ENCODE data around the gene SUSD2. TPM values are rescaled to one million over a fixed set of nuclear protein-coding genes. Genes with fewer than 3 reads are reported as not detected.
A peak's percentile ranks its signal among the peaks of the same experiment; 100 is the strongest.

Gene SUSD2
- total RNA-seq, 1 donor, result 0.72 TPM

GRCh38 chr22:24231706-24232105, 50.4 kb downstream of the SUSD2 start:
- H3K27me3 ChIP-seq (ENCODE audit: insufficient read depth, low read length), result no peaks in the 10 kb centered on the region
- H3K9me3 ChIP-seq (ENCODE audit: low read depth, low read length), result no peaks in the 10 kb centered on the region
- H3K36me3 ChIP-seq (ENCODE audit: insufficient read depth, low read length), result peaks cover 4% of the 10 kb centered on the region
- no peak overlapping the region for H3K4me3 ChIP-seq (ENCODE audit: insufficient read depth, low read length)
- DNase-seq (ENCODE audit: insufficient read length, low spot score, missing footprints), result peak; percentile 69
- no peaks in the 10 kb centered on the region for H4K20me1 ChIP-seq (ENCODE audit: insufficient read depth, low read length)
- no peak overlapping the region for H2AFZ ChIP-seq (ENCODE audit: low read length)
- H3K4me1 ChIP-seq (ENCODE audit: insufficient read depth, low read length), result no peaks in the 10 kb centered on the region
- TF ChIP-seq CTCF (IDR thresholded peaks at IDR 0.05; ENCODE audit: extremely low read depth, low read depth, low read length), result no peak
- no peak overlapping the region for H3K27ac ChIP-seq (ENCODE audit: low read depth, low read length)
- no peaks in the 10 kb centered on the region for H3K79me2 ChIP-seq (ENCODE audit: insufficient read depth, low read length)
- H3K4me2 ChIP-seq (ENCODE audit: insufficient read depth, low read length), result no peak overlapping the region

- H3K79me2 ChIP-seq (ENCODE audit: insufficient read depth, low read length), result no peaks in the 10 kb centered on the region
Observed at GRCh38 chr22:24232124-24232523, 50.8 kb downstream of the SUSD2 start.

GRCh38 chr22:24232725-24233124, 51.4 kb downstream of the SUSD2 start:
- peak; percentile 9 for DNase-seq (ENCODE audit: insufficient read length, low spot score, missing footprints)
- Histone ChIP-seq H3K9me3 (ENCODE audit: low read depth, low read length) (no peaks in the 10 kb centered on the region), H3K4me2 (ENCODE audit: insufficient read depth, low read length) (no peak overlapping the region), H3K4me3 (ENCODE audit: insufficient read depth, low read length) (no peak overlapping the region), H4K20me1 (ENCODE audit: insufficient read depth, low read length) (no peaks in the 10 kb centered on the region), H3K79me2 (ENCODE audit: insufficient read depth, low read length) (no peaks in the 10 kb centered on the region), H3K27ac (ENCODE audit: low read depth, low read length) (no peak overlapping the region), H3K36me3 (ENCODE audit: insufficient read depth, low read length) (peaks cover 4% of the 10 kb centered on the region), H2AFZ (ENCODE audit: low read length) (no peak overlapping the region), H3K27me3 (ENCODE audit: insufficient read depth, low read length) (no peaks in the 10 kb centered on the region), H3K4me1 (ENCODE audit: insufficient read depth, low read length) (no peaks in the 10 kb centered on the region)
- no peak for TF ChIP-seq CTCF (IDR thresholded peaks at IDR 0.05; ENCODE audit: extremely low read depth, low read depth, low read length)

More at GRCh38 chr22:24232124-24232523, 50.8 kb downstream of the SUSD2 start:
- H4K20me1 ChIP-seq (ENCODE audit: insufficient read depth, low read length), result no peaks in the 10 kb centered on the region
- no peak for TF ChIP-seq CTCF (IDR thresholded peaks at IDR 0.05; ENCODE audit: extremely low read depth, low read depth, low read length)
- no peak overlapping the region for H3K27ac ChIP-seq (ENCODE audit: low read depth, low read length)
- H3K27me3 ChIP-seq (ENCODE audit: insufficient read depth, low read length), result no peaks in the 10 kb centered on the region
- H3K4me1 ChIP-seq (ENCODE audit: insufficient read depth, low read length), result no peaks in the 10 kb centered on the region
- no peak overlapping the region for H3K4me2 ChIP-seq (ENCODE audit: insufficient read depth, low read length)
- no peak overlapping the region for H3K4me3 ChIP-seq (ENCODE audit: insufficient read depth, low read length)
- DNase-seq (ENCODE audit: insufficient read length, low spot score, missing footprints), result peak; percentile 2
- H2AFZ ChIP-seq (ENCODE audit: low read length), result no peak overlapping the region
- H3K9me3 ChIP-seq (ENCODE audit: low read depth, low read length), result no peaks in the 10 kb centered on the region
- peaks cover 4% of the 10 kb centered on the region for H3K36me3 ChIP-seq (ENCODE audit: insufficient read depth, low read length)

GRCh38 chr22:24233235-24233634, 51.9 kb downstream of the SUSD2 start:
- Histone ChIP-seq H3K27me3 (ENCODE audit: insufficient read depth, low read length) (no peaks in the 10 kb centered on the region), H2AFZ (ENCODE audit: low read length) (no peak overlapping the region), H3K36me3 (ENCODE audit: insufficient read depth, low read length) (peaks cover 4% of the 10 kb centered on the region), H3K79me2 (ENCODE audit: insufficient read depth, low read length) (no peaks in the 10 kb centered on the region), H3K9me3 (ENCODE audit: low read depth, low read length) (no peaks in the 10 kb centered on the region), H3K4me2 (ENCODE audit: insufficient read depth, low read length) (no peak overlapping the region), H4K20me1 (ENCODE audit: insufficient read depth, low read length) (no peaks in the 10 kb centered on the region), H3K4me3 (ENCODE audit: insufficient read depth, low read length) (no peak overlapping the region), H3K4me1 (ENCODE audit: insufficient read depth, low read length) (no peaks in the 10 kb centered on the region), H3K27ac (ENCODE audit: low read depth, low read length) (no peak overlapping the region)
- no peak for TF ChIP-seq CTCF (IDR thresholded peaks at IDR 0.05; ENCODE audit: extremely low read depth, low read depth, low read length)
- peak; percentile 22 for DNase-seq (ENCODE audit: insufficient read length, low spot score, missing footprints)

All from osteoblast (primary cell).